ENCODE data around the gene MRC1.

The MRC1 gene

GRCh38 chr10:17883621-17884020 lies 74.5 kb downstream of the MRC1 start:
- TF ChIP-seq FOXP2 (optimal IDR thresholded peaks at IDR 0.05; ENCODE audit: borderline replicate concordance, extremely low read depth, extremely low read length, insufficient read depth): no peak
- no peak for TF ChIP-seq TAF1 (IDR thresholded peaks at IDR 0.05; ENCODE audit: borderline replicate concordance, insufficient read depth, low read length)
- TF ChIP-seq POLR2AphosphoS5 (IDR thresholded peaks at IDR 0.05; ENCODE audit: low read depth, low read length): no peak
- no peak for TF ChIP-seq SIN3A (IDR thresholded peaks at IDR 0.05; ENCODE audit: borderline replicate concordance, insufficient read depth, low read length)
- TF ChIP-seq REST (IDR thresholded peaks at IDR 0.05; ENCODE audit: insufficient read depth in 1 of 2, low read depth in 2 of 2, low read length in 2 of 2): no peak

GRCh38 chr10:17888189-17888588 lies 79.0 kb downstream of the MRC1 start:
- TF ChIP-seq SIN3A (IDR thresholded peaks at IDR 0.05; ENCODE audit: borderline replicate concordance, insufficient read depth, low read length) (no peak), FOXP2 (optimal IDR thresholded peaks at IDR 0.05; ENCODE audit: borderline replicate concordance, extremely low read depth, extremely low read length, insufficient read depth) (no peak), POLR2AphosphoS5 (IDR thresholded peaks at IDR 0.05; ENCODE audit: low read depth, low read length) (no peak), TAF1 (IDR thresholded peaks at IDR 0.05; ENCODE audit: borderline replicate concordance, insufficient read depth, low read length) (no peak)

DNA sequence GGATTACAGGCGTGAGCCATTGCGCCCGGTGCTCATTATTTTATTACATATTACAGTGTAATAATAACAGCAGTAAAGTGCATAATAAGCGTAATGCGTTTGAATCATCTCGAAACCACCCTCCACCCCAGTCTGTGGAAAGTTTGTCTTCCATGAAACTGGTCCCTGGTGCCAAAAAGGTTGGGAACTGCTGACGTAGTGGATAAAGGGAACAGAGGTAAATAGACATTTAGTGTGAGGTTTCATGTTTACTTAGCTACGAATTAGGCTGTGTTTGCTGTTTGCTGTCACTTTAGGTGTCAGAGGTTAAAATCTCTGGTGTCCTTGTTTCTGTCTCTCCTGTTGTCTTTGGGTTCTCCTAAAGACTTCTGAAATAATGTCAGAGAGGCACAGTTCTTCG lies 82.3 kb downstream of the MRC1 start:
- TF ChIP-seq REST (IDR thresholded peaks at IDR 0.05; ENCODE audit: insufficient read depth in 1 of 2, low read depth in 2 of 2, low read length in 2 of 2): no peak
- TF ChIP-seq FOXP2 (optimal IDR thresholded peaks at IDR 0.05; ENCODE audit: borderline replicate concordance, extremely low read depth, extremely low read length, insufficient read depth): no peak
- TF ChIP-seq SIN3A (IDR thresholded peaks at IDR 0.05; ENCODE audit: borderline replicate concordance, insufficient read depth, low read length): no peak
- no peak for TF ChIP-seq POLR2AphosphoS5 (IDR thresholded peaks at IDR 0.05; ENCODE audit: low read depth, low read length)
- TF ChIP-seq TAF1 (IDR thresholded peaks at IDR 0.05; ENCODE audit: borderline replicate concordance, insufficient read depth, low read length): no peak

DNA sequence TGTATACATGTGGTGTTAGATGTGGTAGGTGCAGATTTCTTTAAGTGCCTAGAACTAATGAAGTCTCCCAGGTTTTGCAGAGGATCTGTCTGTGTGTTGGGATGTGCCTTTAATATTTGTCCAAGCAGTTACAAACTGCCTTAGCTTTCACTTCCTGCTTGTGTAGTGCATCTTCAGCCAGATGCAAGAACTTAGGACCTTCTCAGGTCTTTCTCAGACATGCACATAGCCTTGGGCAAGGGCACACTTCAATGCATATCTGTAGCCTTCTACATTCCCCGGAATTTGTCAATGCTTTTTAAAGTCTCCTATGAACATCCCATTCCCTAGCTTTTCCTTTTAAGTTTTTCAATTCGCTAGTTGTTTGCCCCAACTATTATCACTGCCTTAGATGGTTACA lies 95.4 kb downstream of the MRC1 start:
- no peak for TF ChIP-seq FOXP2 (optimal IDR thresholded peaks at IDR 0.05; ENCODE audit: borderline replicate concordance, extremely low read depth, extremely low read length, insufficient read depth)
- no peak for TF ChIP-seq POLR2AphosphoS5 (IDR thresholded peaks at IDR 0.05; ENCODE audit: low read depth, low read length)
- TF ChIP-seq REST (IDR thresholded peaks at IDR 0.05; ENCODE audit: insufficient read depth in 1 of 2, low read depth in 2 of 2, low read length in 2 of 2): no peak
- TF ChIP-seq SIN3A (IDR thresholded peaks at IDR 0.05; ENCODE audit: borderline replicate concordance, insufficient read depth, low read length): no peak
- no peak for TF ChIP-seq TAF1 (IDR thresholded peaks at IDR 0.05; ENCODE audit: borderline replicate concordance, insufficient read depth, low read length)

DNA sequence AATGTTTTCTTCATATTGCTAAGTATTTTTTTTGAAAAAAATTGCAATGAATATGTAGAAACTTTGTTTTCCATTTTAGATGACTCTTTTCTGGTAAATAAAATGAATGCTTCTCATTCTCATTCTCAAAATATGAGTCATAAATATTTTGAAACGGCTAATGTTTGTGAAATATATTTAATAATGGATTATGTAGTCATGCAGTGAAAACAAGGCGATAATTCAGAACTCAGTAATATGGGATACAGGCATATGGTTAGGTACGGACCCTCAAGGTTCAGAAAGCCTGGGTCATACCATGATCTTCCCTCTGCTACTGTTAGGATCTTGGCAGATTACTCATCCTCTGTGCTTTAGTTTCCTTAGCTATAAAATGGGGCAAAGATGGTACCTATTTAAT lies 96.3 kb downstream of the MRC1 start:
- no peak for TF ChIP-seq FOXP2 (optimal IDR thresholded peaks at IDR 0.05; ENCODE audit: borderline replicate concordance, extremely low read depth, extremely low read length, insufficient read depth)
- TF ChIP-seq TAF1 (IDR thresholded peaks at IDR 0.05; ENCODE audit: borderline replicate concordance, insufficient read depth, low read length): no peak
- TF ChIP-seq REST (IDR thresholded peaks at IDR 0.05; ENCODE audit: insufficient read depth in 1 of 2, low read depth in 2 of 2, low read length in 2 of 2): no peak
- no peak for TF ChIP-seq POLR2AphosphoS5 (IDR thresholded peaks at IDR 0.05; ENCODE audit: low read depth, low read length)
- TF ChIP-seq SIN3A (IDR thresholded peaks at IDR 0.05; ENCODE audit: borderline replicate concordance, insufficient read depth, low read length): no peak
